Upper lobe of right lung (tissue), 1 donor: ENCODE results near the gene TENT5C. TPM values are rescaled to one million over a fixed set of nuclear protein-coding genes. Genes with fewer than 3 reads are reported as not detected.

ENCODE experiments used
- ATAC-seq: fragments of 200-7000 bp; cut with Tn5 transposase; one replicate; pipeline ENCODE4 v1.9.1; 2020; ENCODE audit warnings: mild to moderate bottlenecking, moderate library complexity
- DNase-seq: peaks from one replicate; pipeline ENCODE4 v3.0.0-alpha.2; 2020
- H3K27ac ChIP-seq: fragments of 200-600 bp; one replicate; pipeline ENCODE4 v1.8.0; 2022
- H3K27me3 ChIP-seq: fragments of 200-600 bp; one replicate; pipeline ENCODE4 v1.8.0; 2022; ENCODE audit warnings: mild to moderate bottlenecking
- H3K36me3 ChIP-seq: fragments of 200-600 bp; one replicate; pipeline ENCODE4 v1.8.0; 2022
- H3K4me1 ChIP-seq: fragments of 200-600 bp; one replicate; pipeline ENCODE4 v1.8.0; 2022
- H3K4me3 ChIP-seq: fragments of 200-600 bp; one replicate; pipeline ENCODE4 v1.8.0; 2022; ENCODE audit warnings: mild to moderate bottlenecking
- H3K9me3 ChIP-seq: fragments of 200-600 bp; one replicate; pipeline ENCODE4 v1.8.0; 2022
- intact Hi-C: fragments of 100-400 bp; cut with DNase I; formaldehyde crosslinking; loops from one replicate; pipeline ENCODE4 v1.11.0; 2022
- total RNA-seq: library from RNA; stranded (reverse); fragmentation: NEBNext Ultra II Directional; extraction: Animal tissue kit (Norgen Biotek cat#: 25700); gene quantifications from one replicate; pipeline ENCODE4 v1.2.1, GENCODE V29; 2021
- TF ChIP-seq, protein P1 (sequence below): fragments of 200-600 bp; IDR thresholded peaks from one replicate; pipeline ENCODE4 v1.8.0; 2022; ENCODE audit warnings: antibody characterized with exemption
- donor health status: DM: no; HTN: yes; CAD: no; lungs with severe emphysema.

TENT5C gene
- total RNA-seq, 1 donor from 2014 or later, result 13.7 TPM

DNA sequence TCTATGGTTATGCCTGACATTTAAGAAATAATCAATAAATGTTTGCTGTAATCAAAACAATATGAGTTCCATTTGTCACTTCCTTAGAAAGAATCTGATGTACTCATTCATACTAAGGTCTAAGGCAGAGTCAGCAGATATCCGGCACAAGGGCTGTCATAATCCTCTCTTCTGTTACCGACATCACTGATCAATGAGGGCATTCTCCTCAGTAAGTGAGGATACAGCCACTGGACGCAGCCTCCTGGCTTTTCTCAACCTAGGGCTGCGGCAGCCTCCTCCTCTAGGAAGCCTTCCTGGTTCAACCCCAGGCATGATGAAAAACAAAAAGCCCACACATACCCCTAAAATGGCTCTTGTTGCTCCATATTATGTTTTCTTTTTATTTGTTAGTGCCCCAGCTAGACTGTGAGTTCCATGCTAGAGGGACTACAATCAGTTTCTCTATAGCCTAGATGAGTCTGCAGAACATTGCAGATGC lies 40.7 kb upstream of the TENT5C start:
- DNase-seq (no peak), ATAC-seq (no peak)
- Histone ChIP-seq H3K4me1 (peaks cover 3% of the 10 kb centered on the region), H3K4me3 (no peak overlapping the region), H3K36me3 (no peaks in the 10 kb centered on the region), H3K27ac (no peak overlapping the region), H3K9me3 (no peaks in the 10 kb centered on the region), H3K27me3 (no peaks in the 10 kb centered on the region)
- TF ChIP-seq, protein P1, sequence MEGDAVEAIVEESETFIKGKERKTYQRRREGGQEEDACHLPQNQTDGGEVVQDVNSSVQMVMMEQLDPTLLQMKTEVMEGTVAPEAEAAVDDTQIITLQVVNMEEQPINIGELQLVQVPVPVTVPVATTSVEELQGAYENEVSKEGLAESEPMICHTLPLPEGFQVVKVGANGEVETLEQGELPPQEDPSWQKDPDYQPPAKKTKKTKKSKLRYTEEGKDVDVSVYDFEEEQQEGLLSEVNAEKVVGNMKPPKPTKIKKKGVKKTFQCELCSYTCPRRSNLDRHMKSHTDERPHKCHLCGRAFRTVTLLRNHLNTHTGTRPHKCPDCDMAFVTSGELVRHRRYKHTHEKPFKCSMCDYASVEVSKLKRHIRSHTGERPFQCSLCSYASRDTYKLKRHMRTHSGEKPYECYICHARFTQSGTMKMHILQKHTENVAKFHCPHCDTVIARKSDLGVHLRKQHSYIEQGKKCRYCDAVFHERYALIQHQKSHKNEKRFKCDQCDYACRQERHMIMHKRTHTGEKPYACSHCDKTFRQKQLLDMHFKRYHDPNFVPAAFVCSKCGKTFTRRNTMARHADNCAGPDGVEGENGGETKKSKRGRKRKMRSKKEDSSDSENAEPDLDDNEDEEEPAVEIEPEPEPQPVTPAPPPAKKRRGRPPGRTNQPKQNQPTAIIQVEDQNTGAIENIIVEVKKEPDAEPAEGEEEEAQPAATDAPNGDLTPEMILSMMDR, result no peak
- intact Hi-C loops, result no loop called here

DNA sequence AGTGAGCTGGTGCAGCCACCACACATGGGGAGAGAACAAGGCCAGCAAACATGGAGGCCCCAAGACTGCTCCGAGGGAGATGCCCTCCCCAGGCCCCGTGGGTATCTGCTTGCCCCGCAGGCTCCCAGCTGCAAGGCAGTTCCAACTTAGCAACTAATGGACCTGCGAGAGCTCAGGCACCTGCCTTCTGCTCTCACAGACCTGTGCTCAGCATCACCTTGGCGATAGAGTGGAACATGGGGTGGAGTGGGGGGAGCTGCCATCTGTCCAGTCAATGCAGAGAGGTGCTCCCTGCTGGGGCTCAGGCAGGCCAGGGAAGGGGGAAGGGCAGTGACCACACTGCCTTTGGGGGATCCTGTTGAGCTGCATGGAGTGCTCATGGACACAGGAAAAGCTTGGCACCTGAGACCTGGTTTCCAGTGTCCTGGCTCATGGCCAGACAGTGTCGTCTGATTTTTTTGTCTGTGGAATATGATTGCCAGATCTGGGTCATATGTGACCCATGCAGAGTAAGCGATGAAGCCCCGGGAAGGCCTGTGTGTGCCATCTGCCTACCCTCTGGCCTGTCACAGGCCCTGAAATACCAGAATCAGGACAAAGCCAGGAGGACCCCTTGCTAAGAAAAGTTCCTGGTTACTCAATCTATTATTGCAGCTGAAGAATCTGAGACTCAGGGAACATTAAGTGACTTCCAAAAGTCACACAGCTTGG lies 39.9 kb upstream of the TENT5C start:
- H3K36me3 ChIP-seq, result no peaks in the 10 kb centered on the region
- intact Hi-C loops, result no loop called here
- no peaks in the 10 kb centered on the region for H3K27me3 ChIP-seq
- no peak overlapping the region for H3K27ac ChIP-seq
- H3K4me1 ChIP-seq, result peaks cover 5% of the 10 kb centered on the region
- no peak overlapping the region for H3K4me3 ChIP-seq
- TF ChIP-seq, protein P1, result no peak
- ATAC-seq (no peak), DNase-seq (peak; percentile 51)
- no peaks in the 10 kb centered on the region for H3K9me3 ChIP-seq

DNA sequence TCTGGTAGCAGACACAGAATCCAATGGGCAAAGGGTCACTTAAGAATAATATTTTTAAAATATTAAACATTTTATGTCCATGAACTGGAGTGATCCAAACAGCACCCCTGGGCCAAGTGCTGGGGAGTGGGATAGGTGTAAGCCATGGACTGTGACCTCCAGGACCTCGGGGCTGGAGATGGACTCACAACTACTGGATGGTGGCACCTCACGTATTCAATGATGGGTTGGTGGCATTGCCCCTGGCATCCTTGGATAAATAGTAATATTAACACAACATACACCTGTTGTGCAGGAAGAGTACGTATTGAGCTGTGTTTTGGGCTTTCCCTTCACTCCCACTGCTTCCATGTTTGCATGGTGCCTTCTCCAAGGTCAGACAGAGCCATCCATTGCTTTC lies 39.3 kb upstream of the TENT5C start:
- TF ChIP-seq, protein P1, result no peak
- Histone ChIP-seq H3K4me3 (no peak overlapping the region), H3K9me3 (no peaks in the 10 kb centered on the region), H3K36me3 (no peaks in the 10 kb centered on the region), H3K4me1 (peaks cover 5% of the 10 kb centered on the region), H3K27ac (no peak overlapping the region), H3K27me3 (no peaks in the 10 kb centered on the region)
- intact Hi-C loops, result no loop called here
- no peak for ATAC-seq
- DNase-seq, result no peak

DNA sequence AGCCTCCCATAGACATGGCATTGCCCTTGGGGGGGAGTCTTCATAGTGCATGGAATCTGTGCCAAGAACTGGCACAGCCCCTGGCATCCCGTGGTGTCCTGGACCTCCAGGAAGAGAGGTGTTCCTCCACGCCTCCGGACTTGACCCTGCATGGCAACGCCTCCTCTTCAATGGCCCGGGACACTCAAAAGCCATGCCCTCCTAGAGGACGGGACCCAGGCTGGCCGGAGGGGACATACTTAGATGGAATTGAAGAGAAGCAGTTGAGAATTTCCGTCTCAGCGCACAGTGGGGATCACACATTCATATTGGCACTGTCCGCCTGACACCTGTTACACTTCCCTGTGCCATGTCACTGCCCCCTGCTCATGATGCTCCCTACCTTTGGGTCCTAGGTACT lies 38.4 kb upstream of the TENT5C start:
- no peak overlapping the region for H3K4me3 ChIP-seq
- ATAC-seq (no peak), DNase-seq (peak; percentile 40)
- TF ChIP-seq, protein P1, result no peak
- peaks cover 5% of the 10 kb centered on the region for H3K4me1 ChIP-seq
- H3K9me3 ChIP-seq, result no peaks in the 10 kb centered on the region
- H3K36me3 ChIP-seq, result no peaks in the 10 kb centered on the region
- no peaks in the 10 kb centered on the region for H3K27me3 ChIP-seq
- intact Hi-C loops, result no loop called here
- H3K27ac ChIP-seq, result no peak overlapping the region

DNA sequence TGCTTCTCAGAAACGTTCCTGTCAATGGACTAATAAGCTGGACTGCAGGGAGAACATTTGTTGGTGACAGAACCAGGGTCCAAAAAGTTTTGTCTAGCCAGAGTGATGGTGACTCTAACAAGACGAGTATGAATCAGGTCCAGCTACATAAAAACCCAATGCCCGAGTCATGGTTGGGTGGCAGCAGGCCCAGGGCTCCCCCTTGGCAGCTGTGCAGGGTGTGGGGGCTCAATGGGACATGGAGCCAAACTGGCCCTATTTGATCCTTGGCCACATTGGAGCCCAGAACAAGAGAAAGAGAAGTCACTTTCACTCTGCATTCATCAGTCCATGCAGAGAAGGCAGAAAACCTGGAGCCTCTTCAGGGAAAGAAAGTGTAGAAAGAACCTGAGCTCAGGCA lies 37.9 kb upstream of the TENT5C start:
- H3K27ac ChIP-seq, result no peak overlapping the region
- intact Hi-C loops, result no loop called here
- no peak overlapping the region for H3K4me3 ChIP-seq
- ATAC-seq (no peak), DNase-seq (no peak)
- TF ChIP-seq, protein P1, result no peak
- H3K4me1 ChIP-seq, result peaks cover 5% of the 10 kb centered on the region
- H3K9me3 ChIP-seq, result no peaks in the 10 kb centered on the region
- no peaks in the 10 kb centered on the region for H3K36me3 ChIP-seq
- no peaks in the 10 kb centered on the region for H3K27me3 ChIP-seq
